Neuronal stem cell (in vitro differentiated cells): ENCODE data around the gene CCDC106.

Source experiments
- DNase-seq: peaks from one replicate; pipeline ENCODE4 v3.0.0-alpha.2; 2013; ENCODE audit warnings: low spot score
- H2AFZ ChIP-seq: one replicate; pipeline ENCODE4 v1.6.1; 2013; ENCODE audit warnings: mild to moderate bottlenecking, low read length, inconsistent platforms
- H2AK5ac ChIP-seq: 2 replicates; pipeline ENCODE4 v1.6.1; 2013; ENCODE audit warnings: low read depth, mild to moderate bottlenecking, inconsistent platforms, low read length, moderate library complexity, mixed read lengths
- H2BK120ac ChIP-seq: 2 replicates; pipeline ENCODE4 v1.6.1; 2013; ENCODE audit warnings: low read depth, mild to moderate bottlenecking, inconsistent platforms, low read length, moderate library complexity, mixed read lengths
- H2BK12ac ChIP-seq: one replicate; pipeline ENCODE4 v1.6.1; 2013; ENCODE audit warnings: low read length, inconsistent platforms
- H2BK15ac ChIP-seq: 2 replicates; pipeline ENCODE4 v1.6.1; 2013; ENCODE audit warnings: mild to moderate bottlenecking, low read length, inconsistent platforms, mixed read lengths
- H2BK5ac ChIP-seq: one replicate; pipeline ENCODE4 v1.6.1; 2013; ENCODE audit warnings: inconsistent platforms, mild to moderate bottlenecking, low read length, moderate library complexity
- H3K14ac ChIP-seq: one replicate; pipeline ENCODE4 v1.6.1; 2013; ENCODE audit warnings: low read length, inconsistent platforms
- H3K18ac ChIP-seq: 2 replicates; pipeline ENCODE4 v1.6.1; 2013; ENCODE audit warnings: low read length, inconsistent platforms
- H3K23ac ChIP-seq: 2 replicates; pipeline ENCODE4 v1.6.1; 2013; ENCODE audit warnings: low read depth, mild to moderate bottlenecking, mixed read lengths, low read length, inconsistent platforms; ENCODE audit not compliant: poor library complexity
- H3K27ac ChIP-seq: replicated peaks from 3 replicates; pipeline ENCODE4 v1.5.1; 2013; ENCODE audit warnings: low read length, inconsistent platforms
- H3K27me3 ChIP-seq, 3 experiments: 2 replicates each; pipeline ENCODE4 v1.6.1; 2013; ENCODE audit warnings: low read length in 3 of 3, mild to moderate bottlenecking in 2 of 3, inconsistent platforms in 1 of 3, low read depth in 1 of 3, mixed read lengths in 1 of 3, moderate library complexity in 1 of 3; ENCODE audit not compliant: control insufficient read depth in 3 of 3, insufficient read depth in 3 of 3
- H3K36me3 ChIP-seq, 2 donors: replicated peaks in 1 of 2; 2 replicates each; pipeline ENCODE4 v1.6.1; 2013; ENCODE audit warnings: low read length in 2 of 2; ENCODE audit not compliant: control insufficient read depth in 2 of 2, insufficient read depth in 2 of 2
- H3K4ac ChIP-seq: 2 replicates; pipeline ENCODE4 v1.6.1; 2013; ENCODE audit warnings: inconsistent platforms, mild to moderate bottlenecking, low read length, moderate library complexity
- H3K4me1 ChIP-seq, 2 donors: 1 replicate in 1 of 2; 2 replicates in 1 of 2; pipeline ENCODE4 v1.6.1; 2013; ENCODE audit warnings: low read length in 2 of 2, low read depth in 1 of 2; ENCODE audit not compliant: control insufficient read depth in 2 of 2, insufficient read depth in 1 of 2
- H3K4me2 ChIP-seq: one replicate; pipeline ENCODE4 v1.6.1; 2013; ENCODE audit warnings: mild to moderate bottlenecking, low read length, inconsistent platforms; ENCODE audit not compliant: insufficient read depth, poor library complexity, severe bottlenecking
- H3K4me3 ChIP-seq, 2 donors: 2 replicates each; pipeline ENCODE4 v1.5.1; 2013; ENCODE audit warnings: low read length in 2 of 2, mild to moderate bottlenecking in 2 of 2, inconsistent platforms in 1 of 2, moderate library complexity in 1 of 2
- H3K79me1 ChIP-seq: one replicate; pipeline ENCODE4 v1.6.1; 2013; ENCODE audit warnings: low read depth, mild to moderate bottlenecking, inconsistent platforms, low read length, moderate library complexity
- H3K9ac ChIP-seq: one replicate; pipeline ENCODE4 v1.6.1; 2013; ENCODE audit warnings: mild to moderate bottlenecking, low read depth, low read length, inconsistent platforms; ENCODE audit not compliant: poor library complexity
- H3K9me3 ChIP-seq, 2 donors: replicated peaks in 1 of 2; 2 replicates each; pipeline versions ENCODE3 to v1.6.1; 2013; ENCODE audit warnings: low read length in 2 of 2, mild to moderate bottlenecking in 2 of 2, inconsistent platforms in 1 of 2, low read depth in 1 of 2, mixed read lengths in 1 of 2, moderate library complexity in 1 of 2; ENCODE audit not compliant: control insufficient read depth in 2 of 2, insufficient read depth in 1 of 2
- H4K8ac ChIP-seq: one replicate; pipeline ENCODE4 v1.6.1; 2013; ENCODE audit warnings: low read depth, mild to moderate bottlenecking, inconsistent platforms, low read length, moderate library complexity
- H4K91ac ChIP-seq: one replicate; pipeline ENCODE4 v1.6.1; 2013; ENCODE audit warnings: low read length, low read depth, mild to moderate bottlenecking, inconsistent platforms; ENCODE audit not compliant: poor library complexity
- WGBS, 2 donors: extraction: QIAGEN DNeasy Blood & Tissue Kit; methylation state at CpG; one replicate each; pipeline ENCODE4 v1.1.7; 2013; ENCODE audit warnings: missing lambda C conversion rate in 2 of 2, mixed read lengths in 1 of 2; ENCODE audit not compliant: insufficient read length in 2 of 2, insufficient replicate concordance in 1 of 2; ENCODE audit errors: extremely low coverage in 2 of 2; 5-methylcytosine and 5-hydroxymethylcytosine counted together

Gene CCDC106

GRCh38 chr19:55650126-55650557, 2.1 kb downstream of the CCDC106 start:
- H4K91ac ChIP-seq, result no peak overlapping the region
- no peak overlapping the region for H3K9ac ChIP-seq
- no peak overlapping the region for H3K4ac ChIP-seq
- H4K8ac ChIP-seq, result no peak overlapping the region
- H3K14ac ChIP-seq, result no peak overlapping the region
- no peak for DNase-seq
- H3K79me1 ChIP-seq, result peaks cover 15% of the 10 kb centered on the region
- H3K4me1 ChIP-seq, result peaks cover 10 to 12% of the 10 kb centered on the region in 2 donors
- no peaks in the 10 kb centered on the region for H3K9me3 ChIP-seq
- H2AFZ ChIP-seq, result no peak overlapping the region
- H3K23ac ChIP-seq, result no peak overlapping the region
- H3K27ac ChIP-seq, result no peak overlapping the region
- H3K18ac ChIP-seq, result no peak overlapping the region
- H2BK120ac ChIP-seq, result no peak overlapping the region
- no peaks in the 10 kb centered on the region for H3K27me3 ChIP-seq
- H3K4me3 ChIP-seq, result no peak overlapping the region
- peaks cover 20 to 34% of the 10 kb centered on the region in 2 donors for H3K36me3 ChIP-seq
- H2BK5ac ChIP-seq, result no peak overlapping the region
- H2BK15ac ChIP-seq, result no peak overlapping the region
- no peak overlapping the region for H3K4me2 ChIP-seq
- H2AK5ac ChIP-seq, result peak overlapping the region; percentile 43
- WGBS, 2 donors, result no CpG with 5 or more reads among the region's 4 CpGs
- H2BK12ac ChIP-seq, result no peak overlapping the region

GRCh38 chr19:55650602-55651230, 2.7 kb downstream of the CCDC106 start:
- Histone ChIP-seq H3K18ac (no peak overlapping the region), H3K27me3 (no peaks in the 10 kb centered on the region), H3K9ac (no peak overlapping the region), H3K4me3 (no peak overlapping the region), H3K14ac (no peak overlapping the region), H3K4ac (no peak overlapping the region), H2AK5ac (no peak overlapping the region), H3K23ac (peak overlapping the region; percentile 65), H2BK12ac (peak overlapping the region; percentile 41), H3K4me1 (peaks cover 10 to 12% of the 10 kb centered on the region in 2 donors), H3K79me1 (peaks cover 17% of the 10 kb centered on the region), H3K4me2 (no peak overlapping the region), H2BK120ac (no peak overlapping the region), H3K27ac (no peak overlapping the region), H3K9me3 (no peaks in the 10 kb centered on the region), H2BK15ac (no peak overlapping the region), H3K36me3 (peaks cover 16 to 31% of the 10 kb centered on the region in 2 donors), H2AFZ (no peak overlapping the region), H4K91ac (no peak overlapping the region), H2BK5ac (no peak overlapping the region), H4K8ac (no peak overlapping the region)
- WGBS, 2 donors, result no CpG with 5 or more reads among the region's 17 CpGs
- DNase-seq, result no peak

GRCh38 chr19:55651236-55651635, 3.2 kb downstream of the CCDC106 start:
- Histone ChIP-seq H3K4me3 (no peak overlapping the region), H2BK12ac (peak overlapping the region; percentile 41), H2AK5ac (no peak overlapping the region), H3K4me1 (peaks cover 12% of the 10 kb centered on the region in 2 donors), H3K23ac (no peak overlapping the region), H2BK15ac (no peak overlapping the region), H3K9ac (no peak overlapping the region), H3K9me3 (no peaks in the 10 kb centered on the region), H3K18ac (no peak overlapping the region), H3K27ac (no peak overlapping the region), H4K91ac (no peak overlapping the region), H3K14ac (no peak overlapping the region), H4K8ac (no peak overlapping the region), H2BK120ac (no peak overlapping the region), H3K27me3 (no peaks in the 10 kb centered on the region), H3K79me1 (peaks cover 17% of the 10 kb centered on the region), H3K4ac (no peak overlapping the region), H2BK5ac (no peak overlapping the region), H3K4me2 (no peak overlapping the region), H3K36me3 (peaks cover 16 to 34% of the 10 kb centered on the region in 2 donors), H2AFZ (no peak overlapping the region)
- WGBS, 2 donors, result no CpG with 5 or more reads among the region's 18 CpGs
- DNase-seq, result no peak

GRCh38 chr19:55652311-55653128, 4.5 kb downstream of the CCDC106 start:
- peak overlapping the region; percentile 70 for H2AK5ac ChIP-seq
- H3K4me1 ChIP-seq, result peaks cover 15 to 19% of the 10 kb centered on the region in 2 donors
- H4K8ac ChIP-seq, result no peak overlapping the region
- H3K4ac ChIP-seq, result no peak overlapping the region
- no peaks in the 10 kb centered on the region for H3K27me3 ChIP-seq
- no peak for DNase-seq
- no peaks in the 10 kb centered on the region for H3K9me3 ChIP-seq
- H3K23ac ChIP-seq, result peak overlapping the region; percentile 25
- H2BK5ac ChIP-seq, result no peak overlapping the region
- H3K27ac ChIP-seq, result no peak overlapping the region
- H3K9ac ChIP-seq, result no peak overlapping the region
- no peak overlapping the region for H2BK120ac ChIP-seq
- no peak overlapping the region for H2BK12ac ChIP-seq
- H3K36me3 ChIP-seq, result peaks cover 13 to 43% of the 10 kb centered on the region in 2 donors
- H3K79me1 ChIP-seq, result peaks cover 17% of the 10 kb centered on the region
- no peak overlapping the region for H3K4me2 ChIP-seq
- no peak overlapping the region for H2AFZ ChIP-seq
- no peak overlapping the region for H3K14ac ChIP-seq
- no peak overlapping the region for H2BK15ac ChIP-seq
- no CpG with 5 or more reads among the region's 71 CpGs for WGBS, 2 donors
- H3K4me3 ChIP-seq, result no peak overlapping the region
- H4K91ac ChIP-seq, result no peak overlapping the region
- H3K18ac ChIP-seq, result no peak overlapping the region
